GM04504 (cell line): ENCODE measurements around the gene TRIM3.

Experiments
- DNase-seq: peaks from one replicate; pipeline ENCODE4 v3.0.0-alpha.2; 2012; ENCODE audit warnings: low read depth

Gene TRIM3

DNA sequence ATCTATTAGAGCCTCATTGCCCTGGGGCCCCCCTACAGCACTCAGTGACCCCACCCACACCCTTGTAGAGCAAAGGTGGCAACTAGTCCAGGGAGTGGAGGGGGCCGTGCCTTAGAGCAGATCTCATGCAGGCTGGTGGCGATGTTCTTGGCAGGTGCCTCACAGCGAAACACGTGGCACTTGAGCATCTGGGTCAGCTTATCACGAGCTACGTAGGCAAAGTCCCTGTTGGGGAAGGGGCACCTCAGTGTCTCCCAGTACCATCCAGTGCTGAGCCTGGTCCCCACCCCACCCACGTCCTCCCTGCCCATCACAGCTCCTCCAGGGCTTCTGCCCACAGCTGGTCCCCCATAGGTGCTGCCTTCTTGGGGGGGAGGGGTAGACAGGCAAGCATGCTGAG lies 72.3 kb downstream of the TRIM3 start:
- no peak for DNase-seq

- no peak for DNase-seq
Measured at GRCh38 chr11:6400431-6401345, 73.1 kb downstream of the TRIM3 start.
